ENCODE data around the gene EXOC1L.

The EXOC1L gene

GRCh38 chr4:55808186-55808585 lies 11.4 kb upstream of the EXOC1L start:
- intact Hi-C loops (cut with DNase I; ENCODE audit: low total_unique reads), result no loop called here
- no peaks in the 10 kb centered on the region for H3K36me3 ChIP-seq
- H3K4me3 ChIP-seq, result no peak overlapping the region
- H3K9me3 ChIP-seq, result no peaks in the 10 kb centered on the region
- DNase-seq, result no peak
- H3K27ac ChIP-seq, result no peak overlapping the region
- no peaks in the 10 kb centered on the region for H3K27me3 ChIP-seq
- TF ChIP-seq CTCF (IDR thresholded peaks at IDR 0.05), result no peak
- no peaks in the 10 kb centered on the region for H3K4me1 ChIP-seq

- Histone ChIP-seq H3K36me3 (no peaks in the 10 kb centered on the region), H3K4me1 (no peaks in the 10 kb centered on the region), H3K9me3 (no peaks in the 10 kb centered on the region), H3K27me3 (no peaks in the 10 kb centered on the region), H3K27ac (no peak overlapping the region), H3K4me3 (no peak overlapping the region)
- TF ChIP-seq CTCF (IDR thresholded peaks at IDR 0.05), result no peak
- intact Hi-C loops (cut with DNase I; ENCODE audit: low total_unique reads), result no loop called here
- no peak for DNase-seq
Measured at GRCh38 chr4:55808632-55809031, 11.0 kb upstream of the EXOC1L start.

GRCh38 chr4:55817691-55818090 lies 1.9 kb upstream of the EXOC1L start:
- Histone ChIP-seq H3K27ac (no peak overlapping the region), H3K4me3 (no peak overlapping the region), H3K36me3 (no peaks in the 10 kb centered on the region), H3K9me3 (no peaks in the 10 kb centered on the region), H3K4me1 (peaks cover 0 to 7% (median 0%) of the 10 kb centered on the region in 4 donors), H3K27me3 (peaks cover 0 to 2% of the 10 kb centered on the region in 2 donors)
- TF ChIP-seq CTCF (IDR thresholded peaks at IDR 0.05), result no peak
- DNase-seq, result no peak
- intact Hi-C loops (cut with DNase I; ENCODE audit: low total_unique reads), result no loop called here

- TF ChIP-seq CTCF (IDR thresholded peaks at IDR 0.05), result no peak
- H3K9me3 ChIP-seq, result no peaks in the 10 kb centered on the region
- H3K4me3 ChIP-seq, result peak overlapping the region in 1 of 2 donors; percentile 41
- no peaks in the 10 kb centered on the region for H3K36me3 ChIP-seq
- peaks cover 0 to 7% (median 0%) of the 10 kb centered on the region in 4 donors for H3K4me1 ChIP-seq
- H3K27me3 ChIP-seq, result peaks cover 0 to 2% of the 10 kb centered on the region in 2 donors
- intact Hi-C loops (cut with DNase I; ENCODE audit: low total_unique reads), result no loop called here
- no peak overlapping the region for H3K27ac ChIP-seq
- DNase-seq, result no peak
Measured at GRCh38 chr4:55820279-55820678, 689 bp downstream of the EXOC1L start.

- Histone ChIP-seq H3K4me3 (no peak overlapping the region), H3K9me3 (no peaks in the 10 kb centered on the region), H3K27me3 (peaks cover 0 to 2% of the 10 kb centered on the region in 2 donors), H3K27ac (no peak overlapping the region), H3K4me1 (peaks cover 0 to 7% (median 0%) of the 10 kb centered on the region in 4 donors), H3K36me3 (no peaks in the 10 kb centered on the region)
- TF ChIP-seq CTCF (IDR thresholded peaks at IDR 0.05), result no peak
- intact Hi-C loops (cut with DNase I; ENCODE audit: low total_unique reads), result no loop called here
- DNase-seq, result no peak
Measured at GRCh38 chr4:55822329-55822728, 2.7 kb downstream of the EXOC1L start.

- H3K4me3 ChIP-seq, result no peak overlapping the region
- no peak for DNase-seq
- no peak overlapping the region for H3K27ac ChIP-seq
- H3K36me3 ChIP-seq, result no peaks in the 10 kb centered on the region
- H3K9me3 ChIP-seq, result no peaks in the 10 kb centered on the region
- intact Hi-C loops (cut with DNase I; ENCODE audit: low total_unique reads), result no loop called here
- H3K4me1 ChIP-seq, result peaks cover 0 to 3% (median 0%) of the 10 kb centered on the region in 4 donors
- H3K27me3 ChIP-seq, result peaks cover 0 to 2% of the 10 kb centered on the region in 2 donors
- TF ChIP-seq CTCF (IDR thresholded peaks at IDR 0.05), result no peak
Measured at GRCh38 chr4:55824865-55825264, 5.3 kb downstream of the EXOC1L start.
